Measurements from ENCODE around the gene MTF2. TPM values are rescaled to one million over a fixed set of nuclear protein-coding genes. Genes with fewer than 3 reads are reported as not detected.
A peak's percentile ranks its signal among the peaks of the same experiment; 100 is the strongest.

MTF2 gene
- polyA plus RNA-seq, 1 donor (not counting 4 experiments of a cell fraction or from before 2014, with no cell fraction given), result 24.8 TPM

DNA sequence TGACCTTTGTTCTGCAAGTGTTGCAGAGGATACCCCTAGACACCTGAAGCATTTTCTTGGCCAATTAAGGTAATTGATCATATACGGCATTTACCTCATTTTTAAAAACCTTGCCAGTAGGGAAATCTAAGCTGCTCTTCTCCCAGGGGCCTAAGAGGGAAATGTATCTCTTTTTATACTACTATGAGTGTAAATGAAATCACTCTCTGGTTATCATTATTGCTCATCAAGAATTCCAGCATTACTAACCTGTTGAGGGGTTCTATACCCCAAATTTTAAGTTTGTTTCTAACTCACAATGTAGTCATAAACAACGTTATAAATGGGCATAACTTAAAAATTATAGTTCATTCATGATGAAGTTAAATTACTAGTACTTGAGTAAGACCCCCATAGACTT, 73.8 kb downstream of the MTF2 start:
- Histone ChIP-seq H3K4me1 (ENCODE audit: control insufficient read depth, extremely low read depth, insufficient read depth, low read length) (peaks cover 6% of the 10 kb centered on the region), H3K4me3 (ENCODE audit: control insufficient read depth in 2 of 3, extremely low read depth in 1 of 3, insufficient read depth in 2 of 3, low read depth in 1 of 3, low read length in 3 of 3) (no peak overlapping the region), H2AFZ (ENCODE audit: control insufficient read depth, low read length) (no peak overlapping the region), H3K9ac (ENCODE audit: control insufficient read depth, extremely low read depth, insufficient read depth, low read length) (no peak overlapping the region), H3K79me2 (ENCODE audit: control insufficient read depth, insufficient read depth, low read length) (no peaks in the 10 kb centered on the region), H3K9me1 (ENCODE audit: control insufficient read depth, extremely low read depth, insufficient read depth, low read length) (no peaks in the 10 kb centered on the region), H3K9me3 (ENCODE audit: control insufficient read depth, low read depth, low read length) (no peaks in the 10 kb centered on the region), H3K4me2 (ENCODE audit: control insufficient read depth, extremely low read depth, insufficient read depth, low read depth, low read length) (no peak overlapping the region), H3K36me3 (ENCODE audit: control insufficient read depth in 2 of 2, extremely low read depth in 1 of 2, insufficient read depth in 2 of 2, low read length in 2 of 2) (peaks cover 9 to 21% of the 10 kb centered on the region in 2 experiments), H3K27me3 (ENCODE audit: control insufficient read depth, extremely low read depth, insufficient read depth, low read length) (no peaks in the 10 kb centered on the region), H4K20me1 (ENCODE audit: control insufficient read depth, extremely low read depth, insufficient read depth, low read length) (no peaks in the 10 kb centered on the region), H3K27ac (ENCODE audit: control insufficient read depth, insufficient read depth, low read length) (no peak overlapping the region)
- dilution Hi-C loops (cut with MboI; ENCODE audit: extremely low pct_ligation_motif_present, low sequenced_read_pairs), result no loop called here
- no peak for TF ChIP-seq EZH2 (IDR thresholded peaks at IDR 0.05; ENCODE audit: low read length)
- FAIRE-seq, result no peak
- DNase-seq (ENCODE audit: low read depth, low spot score), result no peak

DNA sequence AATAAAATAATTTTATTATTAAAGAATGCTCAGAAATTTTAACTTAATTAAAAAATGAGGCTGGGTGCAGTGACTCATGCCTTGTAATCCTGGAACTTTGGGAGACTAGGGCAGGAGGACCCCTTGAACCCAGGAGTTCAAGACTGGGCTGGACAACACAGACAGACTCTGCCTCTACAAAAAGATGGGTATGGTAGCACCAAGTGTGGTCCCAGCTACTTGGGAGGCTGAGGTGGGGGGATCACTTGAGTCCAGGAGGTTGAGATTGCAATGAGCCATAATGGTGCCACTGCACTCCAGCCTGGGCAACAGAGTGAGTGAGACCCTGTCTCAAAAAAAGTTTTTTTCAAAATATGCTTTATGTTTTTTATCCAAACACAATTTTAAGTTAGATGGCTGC, 75.8 kb downstream of the MTF2 start:
- no peak overlapping the region for H3K9ac ChIP-seq (ENCODE audit: control insufficient read depth, extremely low read depth, insufficient read depth, low read length)
- H4K20me1 ChIP-seq (ENCODE audit: control insufficient read depth, extremely low read depth, insufficient read depth, low read length), result no peaks in the 10 kb centered on the region
- TF ChIP-seq, protein P1, sequence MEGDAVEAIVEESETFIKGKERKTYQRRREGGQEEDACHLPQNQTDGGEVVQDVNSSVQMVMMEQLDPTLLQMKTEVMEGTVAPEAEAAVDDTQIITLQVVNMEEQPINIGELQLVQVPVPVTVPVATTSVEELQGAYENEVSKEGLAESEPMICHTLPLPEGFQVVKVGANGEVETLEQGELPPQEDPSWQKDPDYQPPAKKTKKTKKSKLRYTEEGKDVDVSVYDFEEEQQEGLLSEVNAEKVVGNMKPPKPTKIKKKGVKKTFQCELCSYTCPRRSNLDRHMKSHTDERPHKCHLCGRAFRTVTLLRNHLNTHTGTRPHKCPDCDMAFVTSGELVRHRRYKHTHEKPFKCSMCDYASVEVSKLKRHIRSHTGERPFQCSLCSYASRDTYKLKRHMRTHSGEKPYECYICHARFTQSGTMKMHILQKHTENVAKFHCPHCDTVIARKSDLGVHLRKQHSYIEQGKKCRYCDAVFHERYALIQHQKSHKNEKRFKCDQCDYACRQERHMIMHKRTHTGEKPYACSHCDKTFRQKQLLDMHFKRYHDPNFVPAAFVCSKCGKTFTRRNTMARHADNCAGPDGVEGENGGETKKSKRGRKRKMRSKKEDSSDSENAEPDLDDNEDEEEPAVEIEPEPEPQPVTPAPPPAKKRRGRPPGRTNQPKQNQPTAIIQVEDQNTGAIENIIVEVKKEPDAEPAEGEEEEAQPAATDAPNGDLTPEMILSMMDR (optimal IDR thresholded peaks at IDR 0.05 in 1 of 3, IDR thresholded peaks at IDR 0.05 in 1 of 3, conservative IDR thresholded peaks at IDR 0.05 in 1 of 3; ENCODE audit: extremely low read depth in 1 of 3, insufficient read depth in 2 of 3, low read length in 3 of 3), result no peak
- H3K4me2 ChIP-seq (ENCODE audit: control insufficient read depth, extremely low read depth, insufficient read depth, low read depth, low read length), result no peak overlapping the region
- dilution Hi-C loops (cut with MboI; ENCODE audit: extremely low pct_ligation_motif_present, low sequenced_read_pairs), result no loop called here
- no peaks in the 10 kb centered on the region for H3K79me2 ChIP-seq (ENCODE audit: control insufficient read depth, insufficient read depth, low read length)
- peak overlapping the region; percentile 19 for H3K27ac ChIP-seq (ENCODE audit: control insufficient read depth, insufficient read depth, low read length)
- H2AFZ ChIP-seq (ENCODE audit: control insufficient read depth, low read length), result no peak overlapping the region
- H3K36me3 ChIP-seq (ENCODE audit: control insufficient read depth in 2 of 2, extremely low read depth in 1 of 2, insufficient read depth in 2 of 2, low read length in 2 of 2), result peaks cover 3 to 12% of the 10 kb centered on the region in 2 experiments
- H3K4me3 ChIP-seq (ENCODE audit: control insufficient read depth in 2 of 3, extremely low read depth in 1 of 3, insufficient read depth in 2 of 3, low read depth in 1 of 3, low read length in 3 of 3), result no peak overlapping the region
- DNase-seq (ENCODE audit: low read depth, low spot score) (no peak), FAIRE-seq (no peak)
- no peaks in the 10 kb centered on the region for H3K9me1 ChIP-seq (ENCODE audit: control insufficient read depth, extremely low read depth, insufficient read depth, low read length)
- peaks cover 6% of the 10 kb centered on the region for H3K4me1 ChIP-seq (ENCODE audit: control insufficient read depth, extremely low read depth, insufficient read depth, low read length)
- H3K9me3 ChIP-seq (ENCODE audit: control insufficient read depth, low read depth, low read length), result no peaks in the 10 kb centered on the region
- no peaks in the 10 kb centered on the region for H3K27me3 ChIP-seq (ENCODE audit: control insufficient read depth, extremely low read depth, insufficient read depth, low read length)

DNA sequence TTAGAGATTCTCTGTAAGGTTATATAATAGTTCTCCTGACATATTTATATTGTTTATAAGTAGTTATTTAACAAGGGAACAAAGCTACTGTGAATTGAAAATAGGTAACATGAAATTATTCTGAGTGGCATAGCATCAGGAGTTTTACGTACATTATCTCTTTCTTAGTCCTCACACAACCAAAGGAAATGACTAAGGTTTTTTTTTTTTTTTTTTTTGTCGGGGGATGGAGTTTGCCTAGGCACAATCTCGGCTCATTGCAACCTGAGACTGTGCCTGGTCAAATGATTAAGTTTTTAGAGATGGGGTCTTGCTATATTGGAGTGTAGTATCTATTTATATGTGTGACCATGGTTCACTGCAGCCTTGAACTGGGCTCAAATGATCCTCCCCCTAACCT, 76.3 kb downstream of the MTF2 start:
- no peaks in the 10 kb centered on the region for H4K20me1 ChIP-seq (ENCODE audit: control insufficient read depth, extremely low read depth, insufficient read depth, low read length)
- H3K27ac ChIP-seq (ENCODE audit: control insufficient read depth, insufficient read depth, low read length), result peak overlapping the region; percentile 19
- dilution Hi-C loops (cut with MboI; ENCODE audit: extremely low pct_ligation_motif_present, low sequenced_read_pairs), result no loop called here
- no peaks in the 10 kb centered on the region for H3K27me3 ChIP-seq (ENCODE audit: control insufficient read depth, extremely low read depth, insufficient read depth, low read length)
- H3K4me2 ChIP-seq (ENCODE audit: control insufficient read depth, extremely low read depth, insufficient read depth, low read depth, low read length), result no peak overlapping the region
- FAIRE-seq (no peak), DNase-seq (ENCODE audit: low read depth, low spot score) (no peak)
- H3K36me3 ChIP-seq (ENCODE audit: control insufficient read depth in 2 of 2, extremely low read depth in 1 of 2, insufficient read depth in 2 of 2, low read length in 2 of 2), result peaks cover 3 to 12% of the 10 kb centered on the region in 2 experiments
- H3K9me3 ChIP-seq (ENCODE audit: control insufficient read depth, low read depth, low read length), result no peaks in the 10 kb centered on the region
- no peak overlapping the region for H3K9ac ChIP-seq (ENCODE audit: control insufficient read depth, extremely low read depth, insufficient read depth, low read length)
- H3K9me1 ChIP-seq (ENCODE audit: control insufficient read depth, extremely low read depth, insufficient read depth, low read length), result no peaks in the 10 kb centered on the region
- peaks cover 2% of the 10 kb centered on the region for H3K79me2 ChIP-seq (ENCODE audit: control insufficient read depth, insufficient read depth, low read length)
- TF ChIP-seq, protein P1 (optimal IDR thresholded peaks at IDR 0.05 in 1 of 3, IDR thresholded peaks at IDR 0.05 in 1 of 3, conservative IDR thresholded peaks at IDR 0.05 in 1 of 3; ENCODE audit: extremely low read depth in 1 of 3, insufficient read depth in 2 of 3, low read length in 3 of 3), result no peak
- no peak for TF ChIP-seq EZH2 (IDR thresholded peaks at IDR 0.05; ENCODE audit: low read length)
- peaks cover 6% of the 10 kb centered on the region for H3K4me1 ChIP-seq (ENCODE audit: control insufficient read depth, extremely low read depth, insufficient read depth, low read length)
- H3K4me3 ChIP-seq (ENCODE audit: control insufficient read depth in 2 of 3, extremely low read depth in 1 of 3, insufficient read depth in 2 of 3, low read depth in 1 of 3, low read length in 3 of 3), result no peak overlapping the region
- no peak overlapping the region for H2AFZ ChIP-seq (ENCODE audit: control insufficient read depth, low read length)

Data from keratinocyte (primary cell).